Heart left ventricle (tissue), 16 donors: ENCODE measurements around the gene ARL15. TPM values are rescaled to one million over a fixed set of nuclear protein-coding genes. Genes with fewer than 3 reads are reported as not detected.

ENCODE experiments used
- ATAC-seq, 4 donors: fragments of 200-7000 bp; cut with Tn5 transposase; one replicate each; pipeline ENCODE4 v1.9.1; 2020 to 2022; ENCODE audit warnings: moderate library complexity in 4 of 4, mild to moderate bottlenecking in 3 of 4, moderate number of reproducible peaks in 1 of 4
- DNase-seq, 5 donors: peaks; one replicate each; pipeline ENCODE4 v3.0.0-alpha.2; 2020
- H3K27ac ChIP-seq, 12 donors: fragments of 200-600 bp; sonication (generic) in 4 of 12; one replicate each; pipeline versions ENCODE4 v1.5.0 to v1.8.0; 2016 to 2022; ENCODE audit warnings: mild to moderate bottlenecking in 2 of 12
- H3K27me3 ChIP-seq, 9 donors: fragments of 200-600 bp; sonication (generic) in 2 of 9; one replicate each; pipeline versions ENCODE4 v1.5.1 to v1.8.0; 2016 to 2022; ENCODE audit warnings: mild to moderate bottlenecking in 3 of 9
- H3K36me3 ChIP-seq, 9 donors: fragments of 200-600 bp; sonication (generic) in 2 of 9; one replicate each; pipeline versions ENCODE4 v1.5.0 to v1.8.0; 2018 to 2022; ENCODE audit warnings: mild to moderate bottlenecking in 2 of 9
- H3K4me1 ChIP-seq, 12 donors: fragments of 200-600 bp; sonication (generic) in 4 of 12; one replicate each; pipeline versions ENCODE4 v1.5.0 to v1.8.0; 2016 to 2022; ENCODE audit warnings: mild to moderate bottlenecking in 3 of 12
- H3K4me3 ChIP-seq, 12 donors: fragments of 200-600 bp; sonication (generic) in 4 of 12; one replicate each; pipeline versions ENCODE4 v1.5.0 to v1.8.0; 2017 to 2022; ENCODE audit warnings: mild to moderate bottlenecking in 9 of 12, moderate library complexity in 4 of 12
- H3K9me3 ChIP-seq, 12 donors: fragments of 200-600 bp; sonication (generic) in 4 of 12; one replicate each; pipeline versions ENCODE4 v1.5.0 to v1.8.0; 2016 to 2022; ENCODE audit warnings: mild to moderate bottlenecking in 1 of 12
- POLR2A ChIP-seq, 2 donors: fragments of 450-650 bp; IDR thresholded peaks; one replicate each; pipeline ENCODE4 v1.6.1; 2017; ENCODE audit warnings: antibody characterized with exemption in 2 of 2, mild to moderate bottlenecking in 2 of 2, moderate library complexity in 2 of 2
- WGBS, 4 donors: extraction: QIAGEN DNeasy Blood & Tissue Kit in 2 of 4; methylation state at CpG; one replicate each; pipeline versions ENCODE4 v1.1.5 to v1.1.7; 2013 to 2018; 5-methylcytosine and 5-hydroxymethylcytosine counted together
- intact Hi-C, 10 donors: fragments of 100-400 bp; cut with DNase I; formaldehyde crosslinking; loops; one replicate each; pipeline versions ENCODE4 v1.11.1 to v1.14.2; 2022
- polyA plus RNA-seq, 2 donors: library from polyadenylated mRNA; stranded (reverse); fragments of 200-250 nt; gene quantifications; one replicate each; pipeline ENCODE4 v1.2.3, GENCODE V29; 2013
- total RNA-seq, 9 donors: library from RNA; depleted of rRNA in 2 of 9; stranded (reverse); fragments of >200 nt in 2 of 9; fragmentation: NEBNext Ultra II Directional in 3 of 9; extraction: Animal tissue kit (Norgen Biotek cat#: 25700) in 3 of 9; gene quantifications; one replicate each; pipeline versions ENCODE4 v1.1.0 to v1.2.4, GENCODE V29; 2016 to 2023
- TF ChIP-seq, protein P1 (sequence below), 12 donors: fragments of 200-600 bp; sonication (generic) in 4 of 12; IDR thresholded peaks; one replicate each; pipeline versions ENCODE4 v1.5.0 to v1.8.0; 2018 to 2022; ENCODE audit warnings: antibody characterized with exemption in 12 of 12, mild to moderate bottlenecking in 5 of 12
- donor health status: ischemic (EF 13 %, LVEDD 7.1; RV severe dilation, severe dysfunction).
- donor health status: healthy with polysubstance abuse.
- donor health status: DM: no; HTN: yes; CAD: no.
- donor health status: DM: no; HTN: no; CAD: no.
- donor health status: ischemic (EF 25% LVEDD 6.9; RV normal size, moderate dysfunction).
- donor health status: ischemic (EF 25% LVEDD 5.7; RV mildly dilated, moderate dysfunction).
- donor health status: healthy.
- donor health status: DM: yes; HTN: yes; CAD: no.
- donor health status: ischemic (EF 35%, LVEDD 5.7; RV mildly dilated, moderate dysfunction).
- donor health status: nonischemic (EF 11% LVEDD 7.7; RV severe dilation, severe dysfunction).
- donor health status: DM: yes; HTN: yes; CAD: no.
- donor health status: PGD.
- donor health status: ischemic (EF 29% LVEDD 5.4; RV normal size, mild dysfunction).
- donor health status: nonischemic (EF 23%, LVEDD 6.1; RV moderate dilation, normal function).

The ARL15 gene
- total and polyA plus RNA-seq, 11 donors: 7.1 to 35.0 (median 23.2) TPM

DNA sequence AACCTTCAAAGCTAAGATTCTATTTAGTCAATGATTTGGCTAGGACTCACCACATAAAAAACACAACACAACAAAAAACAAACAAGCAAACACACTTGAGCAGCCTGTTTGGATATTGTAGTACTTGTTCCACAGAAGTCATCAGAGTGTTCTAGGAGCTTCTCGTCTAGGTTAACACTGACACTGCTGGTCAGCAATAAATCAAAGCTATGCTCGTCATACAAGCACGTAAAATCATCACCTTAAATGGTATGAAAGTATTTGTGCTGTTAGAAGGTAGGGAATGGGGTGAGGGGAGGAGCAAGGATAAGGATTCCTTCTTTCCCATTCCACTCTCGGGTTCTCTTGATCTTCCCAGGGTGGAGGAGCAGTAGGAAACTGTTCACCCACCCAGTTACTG lies 88.0 kb downstream of the ARL15 start:
- Histone ChIP-seq H3K9me3 (no peaks in the 10 kb centered on the region), H3K36me3 (no peaks in the 10 kb centered on the region), H3K4me3 (no peak overlapping the region), H3K27ac (no peak overlapping the region), H3K27me3 (no peaks in the 10 kb centered on the region), H3K4me1 (peaks cover 0 to 24% (median 3%) of the 10 kb centered on the region in 12 donors)
- TF ChIP-seq, protein P1, sequence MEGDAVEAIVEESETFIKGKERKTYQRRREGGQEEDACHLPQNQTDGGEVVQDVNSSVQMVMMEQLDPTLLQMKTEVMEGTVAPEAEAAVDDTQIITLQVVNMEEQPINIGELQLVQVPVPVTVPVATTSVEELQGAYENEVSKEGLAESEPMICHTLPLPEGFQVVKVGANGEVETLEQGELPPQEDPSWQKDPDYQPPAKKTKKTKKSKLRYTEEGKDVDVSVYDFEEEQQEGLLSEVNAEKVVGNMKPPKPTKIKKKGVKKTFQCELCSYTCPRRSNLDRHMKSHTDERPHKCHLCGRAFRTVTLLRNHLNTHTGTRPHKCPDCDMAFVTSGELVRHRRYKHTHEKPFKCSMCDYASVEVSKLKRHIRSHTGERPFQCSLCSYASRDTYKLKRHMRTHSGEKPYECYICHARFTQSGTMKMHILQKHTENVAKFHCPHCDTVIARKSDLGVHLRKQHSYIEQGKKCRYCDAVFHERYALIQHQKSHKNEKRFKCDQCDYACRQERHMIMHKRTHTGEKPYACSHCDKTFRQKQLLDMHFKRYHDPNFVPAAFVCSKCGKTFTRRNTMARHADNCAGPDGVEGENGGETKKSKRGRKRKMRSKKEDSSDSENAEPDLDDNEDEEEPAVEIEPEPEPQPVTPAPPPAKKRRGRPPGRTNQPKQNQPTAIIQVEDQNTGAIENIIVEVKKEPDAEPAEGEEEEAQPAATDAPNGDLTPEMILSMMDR (IDR thresholded peaks at IDR 0.05): no peak
- no peak for TF ChIP-seq POLR2A (IDR thresholded peaks at IDR 0.05)
- ATAC-seq (no peak), DNase-seq (no peak)
- WGBS, 4 donors: 91 to 94% (median 93%) methylated on average over 4 of the region's 4 CpGs
- intact Hi-C loops: loop anchor here in 3 of 10 donors (5.0 to 10.0 kb wide), 6 partner anchors 348 to 1275 kb away; no protein-coding TSS in a partner anchor

DNA sequence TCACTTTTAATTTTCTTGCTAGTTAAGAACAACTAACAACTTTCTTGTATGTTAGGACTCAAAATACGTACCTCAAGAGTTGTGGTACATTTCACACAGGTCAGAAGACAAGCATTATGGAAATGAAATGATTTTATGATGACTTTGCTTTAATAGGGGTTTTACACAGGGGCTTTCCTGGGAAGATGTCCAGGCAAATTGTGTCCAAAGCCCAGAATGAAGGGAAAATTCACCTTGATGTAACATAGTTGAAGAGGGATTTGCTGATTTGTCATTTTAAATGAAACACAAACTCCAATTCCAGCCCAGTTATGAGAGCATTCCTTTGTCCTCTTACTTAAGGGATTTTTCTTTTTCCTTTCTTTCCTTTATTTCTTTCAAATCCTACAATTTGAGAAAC lies 89.2 kb downstream of the ARL15 start:
- no peaks in the 10 kb centered on the region for H3K27me3 ChIP-seq
- H3K4me1 ChIP-seq: peaks cover 0 to 21% (median 2%) of the 10 kb centered on the region in 12 donors
- H3K4me3 ChIP-seq: no peak overlapping the region
- TF ChIP-seq, protein P1 (IDR thresholded peaks at IDR 0.05): no peak
- no peak for TF ChIP-seq POLR2A (IDR thresholded peaks at IDR 0.05)
- DNase-seq: no peak
- H3K36me3 ChIP-seq: no peaks in the 10 kb centered on the region
- no peaks in the 10 kb centered on the region for H3K9me3 ChIP-seq
- no peak for ATAC-seq
- 92 to 100% (median 95%) methylated on average over 1 of the region's 1 CpG for WGBS, 4 donors
- no peak overlapping the region for H3K27ac ChIP-seq
- intact Hi-C loops: loop anchor here in 4 of 10 donors (2.0 to 10.0 kb wide), 7 partner anchors 346 to 1274 kb away; no protein-coding TSS in a partner anchor

DNA sequence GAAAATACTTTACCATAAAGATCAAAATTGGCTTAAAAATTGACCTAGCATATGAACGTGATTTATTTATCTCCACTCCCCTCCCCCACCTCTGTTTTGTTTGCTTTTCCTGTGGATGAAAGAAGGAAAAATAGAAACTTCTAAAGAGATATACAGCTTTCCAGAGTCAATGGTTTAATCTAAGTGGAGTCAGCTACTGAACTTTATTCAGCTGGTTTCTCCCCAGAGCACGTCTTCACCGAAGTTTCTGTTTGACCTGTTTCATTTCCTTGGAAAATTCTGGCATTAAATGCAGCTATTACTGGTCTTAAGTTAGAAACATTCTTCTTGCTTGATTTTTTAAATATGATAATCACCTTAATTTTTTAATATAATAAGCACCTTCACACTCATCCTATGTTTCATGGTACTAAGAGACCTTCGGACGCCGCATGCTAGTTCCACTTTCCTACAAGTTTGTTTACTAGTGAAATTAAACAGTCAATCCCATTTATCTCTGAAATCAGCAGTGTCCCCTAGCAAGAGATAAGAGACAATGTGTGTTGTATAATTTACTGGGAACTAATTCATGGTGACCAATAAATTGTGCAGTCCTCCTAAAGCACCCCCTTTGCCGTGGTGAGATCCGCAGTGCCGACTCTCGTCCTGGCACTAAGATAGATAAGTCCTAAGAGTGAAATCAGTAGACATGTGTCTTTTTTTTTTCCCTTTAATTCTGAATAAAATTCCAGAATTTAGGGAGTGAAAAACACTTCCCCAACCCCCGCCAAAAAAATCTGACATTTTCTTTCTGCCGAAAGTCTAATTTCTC lies 89.9 kb downstream of the ARL15 start:
- intact Hi-C loops: loop anchor here in 4 of 10 donors (2.0 to 10.0 kb wide), 7 partner anchors 346 to 1273 kb away; no protein-coding TSS in a partner anchor
- TF ChIP-seq POLR2A (IDR thresholded peaks at IDR 0.05): no peak
- TF ChIP-seq, protein P1 (IDR thresholded peaks at IDR 0.05): no peak

DNA sequence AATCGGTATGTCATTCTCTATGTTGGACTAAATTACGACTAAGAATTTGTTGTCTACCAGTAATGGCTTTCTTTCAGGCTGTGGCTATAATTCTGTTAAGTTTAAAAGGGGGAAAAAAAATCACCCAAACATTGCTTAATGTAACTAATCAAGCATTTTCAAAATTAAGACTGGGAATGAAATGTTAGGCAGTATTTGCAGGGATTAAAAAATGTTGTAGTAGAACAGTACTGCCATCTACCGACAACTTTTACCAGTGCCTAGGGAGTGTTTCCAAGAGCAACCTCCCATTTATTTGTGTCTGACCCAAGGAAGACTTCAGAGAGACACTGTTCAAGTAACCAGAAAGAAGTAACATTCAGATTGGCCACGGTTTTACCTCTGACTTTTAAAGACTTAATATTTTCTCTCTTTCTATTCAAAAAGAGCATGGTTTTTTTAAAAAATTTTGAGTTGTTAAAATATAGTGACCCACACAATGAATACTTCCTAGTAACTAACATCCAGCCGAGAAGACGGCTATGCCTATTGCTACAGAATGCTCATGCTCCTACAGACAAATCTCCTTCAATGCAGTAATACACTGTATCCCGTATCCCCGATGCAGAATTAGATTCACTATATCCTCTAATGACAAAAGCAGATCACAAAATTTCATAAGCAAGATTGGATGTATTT lies 92.4 kb downstream of the ARL15 start:
- TF ChIP-seq POLR2A (IDR thresholded peaks at IDR 0.05): no peak
- TF ChIP-seq, protein P1 (IDR thresholded peaks at IDR 0.05): peak; percentile 75 to 91 (median 86)
- ATAC-seq (peak; percentile 71 to 89 (median 81)), DNase-seq (peak in 2 of 5 donors; percentile 32 to 40)
- Histone ChIP-seq H3K27ac (no peak overlapping the region), H3K4me3 (no peak overlapping the region), H3K36me3 (no peaks in the 10 kb centered on the region), H3K4me1 (peaks cover 0 to 20% (median 5%) of the 10 kb centered on the region in 12 donors), H3K27me3 (no peaks in the 10 kb centered on the region), H3K9me3 (no peaks in the 10 kb centered on the region)
- WGBS, 4 donors: 57 to 63% (median 62%) methylated on average over 8 of the region's 8 CpGs
- intact Hi-C loops: loop anchor here in 9 of 10 donors (2.0 to 10.0 kb wide), 8 partner anchors 123 to 953 kb away; partner anchors contain the start of gene FST (in 1 of the 9)

More for the DNA sequence above, 89.9 kb downstream of the ARL15 start:
- no peaks in the 10 kb centered on the region for H3K9me3 ChIP-seq
- WGBS, 4 donors: 70 to 83% (median 78%) methylated on average over 12 of the region's 12 CpGs
- peaks cover 0 to 17% (median 2%) of the 10 kb centered on the region in 12 donors for H3K4me1 ChIP-seq
- DNase-seq (no peak), ATAC-seq (no peak)
- H3K27me3 ChIP-seq: no peaks in the 10 kb centered on the region
- H3K4me3 ChIP-seq: peak overlapping the region in 2 of 12 donors; percentile 0 to 19
- H3K27ac ChIP-seq: no peak overlapping the region
- H3K36me3 ChIP-seq: no peaks in the 10 kb centered on the region
